OCI-LY7 (cell line): ENCODE data around the gene HSPA12A.

Experiments
- CTCF ChIP-seq: fragments of 200-600 bp; sonication (generic); conservative IDR thresholded peaks from 2 replicates; pipeline ENCODE4 v1.5.1; 2014; ENCODE audit warnings: mild to moderate bottlenecking, antibody characterized with exemption, low read length, moderate library complexity, mixed read lengths
- EZH2phosphoT487 ChIP-seq: fragments of 200-600 bp; sonication (generic); IDR thresholded peaks from 2 replicates; pipeline ENCODE4 v1.6.1; 2018; ENCODE audit warnings: low read depth, borderline replicate concordance, mild to moderate bottlenecking, mixed run types, antibody characterized with exemption, low read length, moderate library complexity, mixed read lengths

- no peak for TF ChIP-seq CTCF
- TF ChIP-seq EZH2phosphoT487 = no peak
These were observed 86.3 kb downstream of the HSPA12A start for GRCh38 chr10:116656044-116656443.
